Heart left ventricle (tissue), 16 donors: Measurements from ENCODE around the gene GSKIP. TPM values are rescaled to one million over a fixed set of nuclear protein-coding genes. Genes with fewer than 3 reads are reported as not detected.

Experiments
- ATAC-seq, 4 donors: fragments of 200-7000 bp; cut with Tn5 transposase; one replicate each; pipeline ENCODE4 v1.9.1; 2020 to 2022; ENCODE audit warnings: moderate library complexity in 4 of 4, mild to moderate bottlenecking in 3 of 4, moderate number of reproducible peaks in 1 of 4
- DNase-seq, 5 donors: peaks; one replicate each; pipeline ENCODE4 v3.0.0-alpha.2; 2020
- H3K27ac ChIP-seq, 12 donors: fragments of 200-600 bp; sonication (generic) in 4 of 12; one replicate each; pipeline versions ENCODE4 v1.5.0 to v1.8.0; 2016 to 2022; ENCODE audit warnings: mild to moderate bottlenecking in 2 of 12
- H3K27me3 ChIP-seq, 9 donors: fragments of 200-600 bp; sonication (generic) in 2 of 9; one replicate each; pipeline versions ENCODE4 v1.5.1 to v1.8.0; 2016 to 2022; ENCODE audit warnings: mild to moderate bottlenecking in 3 of 9
- H3K36me3 ChIP-seq, 9 donors: fragments of 200-600 bp; sonication (generic) in 2 of 9; one replicate each; pipeline versions ENCODE4 v1.5.0 to v1.8.0; 2018 to 2022; ENCODE audit warnings: mild to moderate bottlenecking in 2 of 9
- H3K4me1 ChIP-seq, 12 donors: fragments of 200-600 bp; sonication (generic) in 4 of 12; one replicate each; pipeline versions ENCODE4 v1.5.0 to v1.8.0; 2016 to 2022; ENCODE audit warnings: mild to moderate bottlenecking in 3 of 12
- H3K4me3 ChIP-seq, 12 donors: fragments of 200-600 bp; sonication (generic) in 4 of 12; one replicate each; pipeline versions ENCODE4 v1.5.0 to v1.8.0; 2017 to 2022; ENCODE audit warnings: mild to moderate bottlenecking in 9 of 12, moderate library complexity in 4 of 12
- H3K9me3 ChIP-seq, 12 donors: fragments of 200-600 bp; sonication (generic) in 4 of 12; one replicate each; pipeline versions ENCODE4 v1.5.0 to v1.8.0; 2016 to 2022; ENCODE audit warnings: mild to moderate bottlenecking in 1 of 12
- POLR2A ChIP-seq, 2 donors: fragments of 450-650 bp; IDR thresholded peaks; one replicate each; pipeline ENCODE4 v1.6.1; 2017; ENCODE audit warnings: antibody characterized with exemption in 2 of 2, mild to moderate bottlenecking in 2 of 2, moderate library complexity in 2 of 2
- WGBS, 4 donors: extraction: QIAGEN DNeasy Blood & Tissue Kit in 2 of 4; methylation state at CpG; one replicate each; pipeline versions ENCODE4 v1.1.5 to v1.1.7; 2013 to 2018; 5-methylcytosine and 5-hydroxymethylcytosine counted together
- intact Hi-C, 10 donors: fragments of 100-400 bp; cut with DNase I; formaldehyde crosslinking; loops; one replicate each; pipeline versions ENCODE4 v1.11.1 to v1.14.2; 2022
- polyA plus RNA-seq, 2 donors: library from polyadenylated mRNA; stranded (reverse); fragments of 200-250 nt; gene quantifications; one replicate each; pipeline ENCODE4 v1.2.3, GENCODE V29; 2013
- total RNA-seq, 9 donors: library from RNA; depleted of rRNA in 2 of 9; stranded (reverse); fragments of >200 nt in 2 of 9; fragmentation: NEBNext Ultra II Directional in 3 of 9; extraction: Animal tissue kit (Norgen Biotek cat#: 25700) in 3 of 9; gene quantifications; one replicate each; pipeline versions ENCODE4 v1.1.0 to v1.2.4, GENCODE V29; 2016 to 2023
- TF ChIP-seq, protein P1 (sequence below), 12 donors: fragments of 200-600 bp; sonication (generic) in 4 of 12; IDR thresholded peaks; one replicate each; pipeline versions ENCODE4 v1.5.0 to v1.8.0; 2018 to 2022; ENCODE audit warnings: antibody characterized with exemption in 12 of 12, mild to moderate bottlenecking in 5 of 12
- donor health status: ischemic (EF 13 %, LVEDD 7.1; RV severe dilation, severe dysfunction).
- donor health status: healthy with polysubstance abuse.
- donor health status: DM: no; HTN: yes; CAD: no.
- donor health status: DM: no; HTN: no; CAD: no.
- donor health status: ischemic (EF 25% LVEDD 6.9; RV normal size, moderate dysfunction).
- donor health status: ischemic (EF 25% LVEDD 5.7; RV mildly dilated, moderate dysfunction).
- donor health status: healthy.
- donor health status: DM: yes; HTN: yes; CAD: no.
- donor health status: ischemic (EF 35%, LVEDD 5.7; RV mildly dilated, moderate dysfunction).
- donor health status: nonischemic (EF 11% LVEDD 7.7; RV severe dilation, severe dysfunction).
- donor health status: DM: yes; HTN: yes; CAD: no.
- donor health status: PGD.
- donor health status: ischemic (EF 29% LVEDD 5.4; RV normal size, mild dysfunction).
- donor health status: nonischemic (EF 23%, LVEDD 6.1; RV moderate dilation, normal function).

The GSKIP gene
- total and polyA plus RNA-seq, 11 donors, result 4.6 to 19.9 (median 13.1) TPM

DNA sequence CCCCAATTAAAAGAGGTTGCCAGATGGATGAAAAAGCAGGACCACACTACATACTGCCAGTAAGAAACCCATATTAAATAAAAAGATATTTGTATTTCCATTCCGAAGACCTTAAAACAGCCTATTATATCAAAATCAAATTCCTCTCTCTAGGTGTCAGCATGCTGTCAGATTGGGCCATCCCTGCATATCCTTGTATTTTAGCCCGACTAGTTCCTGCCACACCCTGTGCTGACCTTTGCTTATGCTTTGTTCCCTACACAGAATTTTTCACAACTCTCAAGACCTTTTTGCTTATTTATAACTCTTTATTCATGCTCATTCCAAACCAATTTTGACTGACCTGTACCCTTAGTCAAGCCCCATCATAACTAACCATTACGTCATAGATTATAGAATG lies 12.8 kb downstream of the GSKIP start:
- WGBS, 4 donors, result 82 to 92% (median 85%) methylated on average over 3 of the region's 3 CpGs
- intact Hi-C loops, result no loop called here
- Histone ChIP-seq H3K4me1 (no peaks in the 10 kb centered on the region), H3K4me3 (no peak overlapping the region), H3K27ac (no peak overlapping the region), H3K9me3 (no peaks in the 10 kb centered on the region), H3K27me3 (no peaks in the 10 kb centered on the region), H3K36me3 (no peaks in the 10 kb centered on the region)
- DNase-seq (no peak), ATAC-seq (no peak)
- TF ChIP-seq, protein P1, sequence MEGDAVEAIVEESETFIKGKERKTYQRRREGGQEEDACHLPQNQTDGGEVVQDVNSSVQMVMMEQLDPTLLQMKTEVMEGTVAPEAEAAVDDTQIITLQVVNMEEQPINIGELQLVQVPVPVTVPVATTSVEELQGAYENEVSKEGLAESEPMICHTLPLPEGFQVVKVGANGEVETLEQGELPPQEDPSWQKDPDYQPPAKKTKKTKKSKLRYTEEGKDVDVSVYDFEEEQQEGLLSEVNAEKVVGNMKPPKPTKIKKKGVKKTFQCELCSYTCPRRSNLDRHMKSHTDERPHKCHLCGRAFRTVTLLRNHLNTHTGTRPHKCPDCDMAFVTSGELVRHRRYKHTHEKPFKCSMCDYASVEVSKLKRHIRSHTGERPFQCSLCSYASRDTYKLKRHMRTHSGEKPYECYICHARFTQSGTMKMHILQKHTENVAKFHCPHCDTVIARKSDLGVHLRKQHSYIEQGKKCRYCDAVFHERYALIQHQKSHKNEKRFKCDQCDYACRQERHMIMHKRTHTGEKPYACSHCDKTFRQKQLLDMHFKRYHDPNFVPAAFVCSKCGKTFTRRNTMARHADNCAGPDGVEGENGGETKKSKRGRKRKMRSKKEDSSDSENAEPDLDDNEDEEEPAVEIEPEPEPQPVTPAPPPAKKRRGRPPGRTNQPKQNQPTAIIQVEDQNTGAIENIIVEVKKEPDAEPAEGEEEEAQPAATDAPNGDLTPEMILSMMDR (IDR thresholded peaks at IDR 0.05), result no peak
- TF ChIP-seq POLR2A (IDR thresholded peaks at IDR 0.05), result no peak

DNA sequence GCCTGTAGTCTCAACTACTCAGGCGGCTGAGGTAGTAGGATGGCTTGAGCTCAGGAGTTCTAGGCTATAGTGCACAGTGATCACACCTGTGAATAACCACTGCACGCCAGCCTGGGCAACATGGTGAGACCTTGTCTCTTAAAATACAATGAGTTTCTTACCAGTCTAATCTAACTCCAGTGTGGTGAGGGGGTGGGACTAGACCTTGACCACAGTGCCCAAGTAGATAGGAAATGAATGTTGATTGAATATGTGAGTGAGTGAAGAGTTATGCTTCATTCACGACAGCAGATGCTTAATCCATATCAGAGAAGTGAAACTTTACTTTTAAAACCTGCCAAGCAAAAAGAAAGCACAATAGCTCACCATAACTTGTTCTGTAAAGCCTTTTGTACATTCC lies 17.4 kb downstream of the GSKIP start:
- 92 to 99% (median 94%) methylated on average over 3 of the region's 3 CpGs for WGBS, 4 donors
- Histone ChIP-seq H3K9me3 (no peaks in the 10 kb centered on the region), H3K4me3 (no peak overlapping the region), H3K27ac (no peak overlapping the region), H3K4me1 (no peaks in the 10 kb centered on the region), H3K27me3 (no peaks in the 10 kb centered on the region), H3K36me3 (peaks cover 0 to 40% (median 34%) of the 10 kb centered on the region in 9 donors)
- ATAC-seq (no peak), DNase-seq (no peak)
- intact Hi-C loops, result no loop called here
- no peak for TF ChIP-seq POLR2A (IDR thresholded peaks at IDR 0.05)
- TF ChIP-seq, protein P1 (IDR thresholded peaks at IDR 0.05), result no peak

DNA sequence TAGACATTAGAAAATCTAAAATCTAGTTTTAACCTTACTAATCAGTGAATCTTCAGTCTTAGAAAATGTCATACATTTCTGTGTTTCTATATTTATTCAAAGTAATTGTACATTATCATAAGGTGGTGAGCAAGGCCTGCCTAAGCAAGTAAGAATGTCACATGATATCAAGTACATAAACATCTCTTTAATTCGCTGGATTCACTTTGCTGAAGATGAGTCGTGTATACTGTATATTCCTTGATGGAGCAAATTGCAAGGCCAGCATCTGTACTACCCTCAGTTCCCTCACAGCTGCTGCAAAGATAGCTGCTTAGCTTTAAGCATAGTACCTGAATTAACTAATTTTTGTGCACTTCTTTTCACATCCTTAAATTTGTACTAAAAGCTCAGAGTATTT lies 20.1 kb downstream of the GSKIP start:
- Histone ChIP-seq H3K4me3 (no peak overlapping the region), H3K36me3 (peaks cover 0 to 57% (median 40%) of the 10 kb centered on the region in 9 donors), H3K27me3 (no peaks in the 10 kb centered on the region), H3K9me3 (no peaks in the 10 kb centered on the region), H3K4me1 (no peaks in the 10 kb centered on the region), H3K27ac (no peak overlapping the region)
- ATAC-seq, result no peak
- WGBS, 4 donors, result 88 to 94% (median 92%) methylated on average over 2 of the region's 2 CpGs
- TF ChIP-seq, protein P1 (IDR thresholded peaks at IDR 0.05), result no peak
- TF ChIP-seq POLR2A (IDR thresholded peaks at IDR 0.05), result no peak
- no peak for DNase-seq
- intact Hi-C loops, result no loop called here

DNA sequence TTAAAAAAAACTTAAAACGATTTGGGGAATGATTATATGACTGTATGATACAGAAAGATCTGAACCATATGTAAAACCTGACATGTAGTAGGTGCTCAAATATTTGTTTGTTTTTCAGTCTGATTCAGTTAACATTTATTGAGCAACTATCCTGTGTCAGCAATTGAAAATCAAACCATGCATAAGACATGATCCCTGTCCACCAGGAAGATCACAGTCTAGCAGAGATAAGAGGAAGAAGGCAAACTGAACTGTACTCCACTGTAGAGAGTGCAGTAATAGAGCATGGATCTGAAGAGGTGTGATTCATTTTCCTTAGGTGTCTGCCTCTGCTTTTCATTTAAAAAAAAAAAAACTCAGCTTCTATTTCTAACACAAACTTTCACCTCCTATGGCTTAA lies 20.7 kb downstream of the GSKIP start:
- Histone ChIP-seq H3K4me3 (no peak overlapping the region), H3K27me3 (no peaks in the 10 kb centered on the region), H3K4me1 (no peaks in the 10 kb centered on the region), H3K36me3 (peaks cover 0 to 57% (median 40%) of the 10 kb centered on the region in 9 donors), H3K27ac (no peak overlapping the region), H3K9me3 (no peaks in the 10 kb centered on the region)
- TF ChIP-seq, protein P1 (IDR thresholded peaks at IDR 0.05), result no peak
- TF ChIP-seq POLR2A (IDR thresholded peaks at IDR 0.05), result no peak
- intact Hi-C loops, result no loop called here
- 66 to 75% (median 74%) methylated on average over 1 of the region's 1 CpG for WGBS, 4 donors
- ATAC-seq (no peak), DNase-seq (no peak)
